B cell (primary cell): ENCODE results near the gene PHF21B. TPM values are rescaled to one million over a fixed set of nuclear protein-coding genes. Genes with fewer than 3 reads are reported as not detected.

ENCODE experiments used
- ATAC-seq: fragments of 200-7000 bp; cut with Tn5 transposase; one replicate; pipeline ENCODE4 v1.10.0; 2021; ENCODE audit warnings: low read depth, mild to moderate bottlenecking, moderate number of reproducible peaks, moderate library complexity
- CTCF ChIA-PET: fragments of 350-600 bp; sonication (Branson Sonifier 250); formaldehyde crosslinking; loops from one replicate; lab custom pipeline; 2021; ENCODE audit warnings: antibody characterized with exemption, inconsistent platforms; lab: Charles Lee
- POLR2A ChIA-PET: fragments of 350-600 bp; sonication (Branson Sonifier 250); formaldehyde crosslinking; loops from one replicate; lab custom pipeline; 2021; ENCODE audit warnings: antibody characterized with exemption; lab: Charles Lee
- DNase-seq: peaks from one replicate; pipeline ENCODE4 v3.0.0; 2013
- H2AFZ ChIP-seq: 2 replicates; pipeline ENCODE4 v1.6.1; 2012; ENCODE audit warnings: mild to moderate bottlenecking, low read depth, low read length; ENCODE audit not compliant: insufficient read depth, poor library complexity, severe bottlenecking
- H3K27ac ChIP-seq, 2 donors: 1 replicate in 1 of 2; 2 replicates in 1 of 2; pipeline ENCODE4 v1.5.1; 2012 to 2013; ENCODE audit warnings: low read length in 2 of 2, mild to moderate bottlenecking in 2 of 2, moderate library complexity in 1 of 2
- H3K27me3 ChIP-seq, 4 experiments: fragments of 200-600 bp in 1 of 4; sonication (generic) in 1 of 4; replicated peaks in 1 of 4; 1 replicate in 2 of 4; 2 replicates in 2 of 4; pipeline versions ENCODE4 v1.6.1 to v1.7.0; 2013 to 2016; ENCODE audit warnings: low read length in 3 of 4, mild to moderate bottlenecking in 2 of 4, mixed read lengths in 1 of 4, moderate library complexity in 1 of 4; ENCODE audit not compliant: insufficient read depth in 4 of 4, control insufficient read depth in 3 of 4; ENCODE audit errors: control extremely low read depth in 1 of 4
- H3K36me3 ChIP-seq, 2 experiments: replicated peaks in 1 of 2; 1 replicate in 1 of 2; 2 replicates in 1 of 2; pipeline versions ENCODE4 v1.6.1 to v1.7.1; 2013; ENCODE audit warnings: low read length in 1 of 2; ENCODE audit not compliant: insufficient read depth in 2 of 2, control insufficient read depth in 1 of 2; ENCODE audit errors: control extremely low read depth in 1 of 2, extremely low read depth in 1 of 2
- H3K4me1 ChIP-seq, 2 donors: fragments of 200-600 bp in 1 of 2; sonication (generic) in 1 of 2; 1 replicate in 1 of 2; 2 replicates in 1 of 2; pipeline versions ENCODE4 v1.5.1 to v1.6.1; 2013 to 2017; ENCODE audit warnings: low read length in 2 of 2; ENCODE audit not compliant: control insufficient read depth in 2 of 2, insufficient read depth in 2 of 2
- H3K4me2 ChIP-seq: replicated peaks from 2 replicates; pipeline ENCODE3; 2012; ENCODE audit warnings: mild to moderate bottlenecking, low read depth, low read length; ENCODE audit not compliant: poor library complexity, severe bottlenecking
- H3K4me3 ChIP-seq, 5 experiments: fragments of 200-600 bp in 1 of 5; sonication (generic) in 1 of 5; 1 replicate in 3 of 5; 2 replicates in 2 of 5; pipeline versions ENCODE4 v1.5.1 to v1.7.0; 2011 to 2016; ENCODE audit warnings: low read length in 4 of 5, mild to moderate bottlenecking in 4 of 5, low read depth in 2 of 5, control low read depth in 1 of 5, moderate library complexity in 1 of 5; ENCODE audit not compliant: insufficient read depth in 1 of 5; ENCODE audit errors: control extremely low read depth in 1 of 5, extremely low read depth in 1 of 5
- H3K79me2 ChIP-seq: fragments of 200-600 bp; sonication (generic); one replicate; pipeline ENCODE4 v1.6.0; 2016; ENCODE audit warnings: low read length; ENCODE audit not compliant: control insufficient read depth, insufficient read depth
- H3K9ac ChIP-seq: fragments of 200-600 bp; sonication (generic); 2 replicates; pipeline ENCODE4 v1.6.1; 2017; ENCODE audit warnings: mild to moderate bottlenecking, low read length, moderate library complexity
- H3K9me3 ChIP-seq, 3 donors: one replicate each; pipeline versions ENCODE4 v1.6.1 to v1.7.1; 2013; ENCODE audit warnings: low read length in 2 of 3; ENCODE audit not compliant: control insufficient read depth in 2 of 3, insufficient read depth in 1 of 3; ENCODE audit errors: control extremely low read depth in 1 of 3
- H4K20me1 ChIP-seq: 2 replicates; pipeline ENCODE4 v1.6.0; 2012; ENCODE audit warnings: mild to moderate bottlenecking, low read length; ENCODE audit not compliant: insufficient read depth, control insufficient read depth, poor library complexity, severe bottlenecking
- H3K27ac Mint-ChIP-seq: one replicate; pipeline ENCODE4 v1.8.0; 2021; ENCODE audit warnings: mixed read lengths
- H3K27me3 Mint-ChIP-seq: one replicate; pipeline ENCODE4 v1.8.0; 2021; ENCODE audit warnings: mixed read lengths
- H3K4me1 Mint-ChIP-seq: one replicate; pipeline ENCODE4 v1.8.0; 2021; ENCODE audit warnings: mixed read lengths
- H3K4me3 Mint-ChIP-seq: one replicate; pipeline ENCODE4 v1.8.0; 2021; ENCODE audit warnings: mixed read lengths
- H3K9me3 Mint-ChIP-seq: one replicate; pipeline ENCODE4 v1.8.0; 2022; ENCODE audit warnings: mixed read lengths; ENCODE audit not compliant: insufficient read depth
- EZH2 ChIP-seq: IDR thresholded peaks from 2 replicates; pipeline ENCODE4 v1.6.1; 2012; ENCODE audit warnings: borderline replicate concordance, low read depth, mild to moderate bottlenecking, moderate library complexity, low read length; ENCODE audit not compliant: insufficient read depth, poor library complexity, severe bottlenecking
- WGBS: methylation state at CpG from one replicate; pipeline ENCODE4 v1.1.5; 2013; ENCODE audit warnings: missing lambda C conversion rate; ENCODE audit not compliant: insufficient coverage; 5-methylcytosine and 5-hydroxymethylcytosine counted together
- intact Hi-C: fragments of 100-400 bp; cut with micrococcal nuclease; formaldehyde crosslinking; loops from one replicate; pipeline ENCODE4 v1.10.0; 2022
- polyA plus RNA-seq: library from polyadenylated mRNA; depleted of rRNA; stranded (reverse); fragments of >200 nt; gene quantifications from 2 replicates; pipeline ENCODE4 v1.2.3, GENCODE V29; 2012
- total RNA-seq, 2 donors: library from RNA; stranded (reverse); fragments of 120-200 nt in 1 of 2; gene quantifications; 1 replicate in 1 of 2; 2 replicates in 1 of 2; pipeline versions ENCODE4 v1.2.3 to v1.2.4, GENCODE V29; 2013 to 2022
- TF ChIP-seq, protein P1 (sequence below): fragments of 200-600 bp; IDR thresholded peaks from one replicate; pipeline ENCODE4 v1.8.0; 2022; ENCODE audit warnings: antibody characterized with exemption, mild to moderate bottlenecking

PHF21B gene
- total and polyA plus RNA-seq, 2 donors (not counting 1 experiment from before 2014, with no cell fraction given) = not detected

- Histone ChIP-seq H3K4me2 (no peak overlapping the region), H3K27me3 (peaks cover 0 to 10% (median 0%) of the 10 kb centered on the region in 4 experiments), H3K9me3 (peaks cover 0 to 23% (median 10%) of the 10 kb centered on the region in 3 donors), H3K4me1 (no peaks in the 10 kb centered on the region), H3K79me2 (no peaks in the 10 kb centered on the region), H3K36me3 (no peaks in the 10 kb centered on the region), H3K4me3 (no peak overlapping the region), H2AFZ (no peak overlapping the region), H3K9ac (no peak overlapping the region), H4K20me1 (no peaks in the 10 kb centered on the region), H3K27ac (no peak overlapping the region)
- H3K4me3 Mint-ChIP-seq = no peak overlapping the region
- CTCF ChIA-PET = no interaction called here
- 81% methylated on average over 16 of the region's 16 CpGs for WGBS
- POLR2A ChIA-PET = no interaction called here
- H3K27me3 Mint-ChIP-seq = peaks cover 20% of the 10 kb centered on the region
- TF ChIP-seq, protein P1, sequence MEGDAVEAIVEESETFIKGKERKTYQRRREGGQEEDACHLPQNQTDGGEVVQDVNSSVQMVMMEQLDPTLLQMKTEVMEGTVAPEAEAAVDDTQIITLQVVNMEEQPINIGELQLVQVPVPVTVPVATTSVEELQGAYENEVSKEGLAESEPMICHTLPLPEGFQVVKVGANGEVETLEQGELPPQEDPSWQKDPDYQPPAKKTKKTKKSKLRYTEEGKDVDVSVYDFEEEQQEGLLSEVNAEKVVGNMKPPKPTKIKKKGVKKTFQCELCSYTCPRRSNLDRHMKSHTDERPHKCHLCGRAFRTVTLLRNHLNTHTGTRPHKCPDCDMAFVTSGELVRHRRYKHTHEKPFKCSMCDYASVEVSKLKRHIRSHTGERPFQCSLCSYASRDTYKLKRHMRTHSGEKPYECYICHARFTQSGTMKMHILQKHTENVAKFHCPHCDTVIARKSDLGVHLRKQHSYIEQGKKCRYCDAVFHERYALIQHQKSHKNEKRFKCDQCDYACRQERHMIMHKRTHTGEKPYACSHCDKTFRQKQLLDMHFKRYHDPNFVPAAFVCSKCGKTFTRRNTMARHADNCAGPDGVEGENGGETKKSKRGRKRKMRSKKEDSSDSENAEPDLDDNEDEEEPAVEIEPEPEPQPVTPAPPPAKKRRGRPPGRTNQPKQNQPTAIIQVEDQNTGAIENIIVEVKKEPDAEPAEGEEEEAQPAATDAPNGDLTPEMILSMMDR = no peak
- no peak for TF ChIP-seq EZH2
- no peak overlapping the region for H3K27ac Mint-ChIP-seq
- peaks cover 13% of the 10 kb centered on the region for H3K9me3 Mint-ChIP-seq
- intact Hi-C loops = no loop called here
- DNase-seq (no peak), ATAC-seq (no peak)
- no peaks in the 10 kb centered on the region for H3K4me1 Mint-ChIP-seq
These were observed 171.3 kb downstream of the PHF21B start for GRCh38 chr22:44838316-44839016.

DNA sequence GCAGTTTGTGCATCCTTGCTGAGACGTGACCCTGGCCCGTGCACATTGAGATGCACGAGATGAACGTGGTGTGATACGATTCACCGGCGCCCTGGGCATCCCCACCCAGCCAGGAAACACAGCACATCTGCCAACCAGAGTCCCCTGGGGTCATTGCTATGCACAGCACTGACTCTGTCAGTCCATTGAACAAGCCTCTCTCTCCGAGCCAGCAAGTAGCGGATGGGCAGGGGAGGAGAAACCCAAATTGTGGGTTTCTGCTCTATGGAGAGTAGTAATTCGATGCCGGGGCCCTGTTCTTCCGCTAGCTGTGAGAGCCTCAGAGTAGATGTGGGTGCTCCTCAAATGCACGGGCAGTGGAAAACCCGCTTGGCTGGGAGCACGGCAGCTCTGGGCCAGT, 172.3 kb downstream of the PHF21B start:
- Mint-ChIP-seq H3K27me3 (peaks cover 20% of the 10 kb centered on the region), H3K4me3 (no peak overlapping the region), H3K27ac (no peak overlapping the region), H3K4me1 (no peaks in the 10 kb centered on the region), H3K9me3 (peaks cover 13% of the 10 kb centered on the region)
- no peak overlapping the region for H3K4me3 ChIP-seq
- H3K27me3 ChIP-seq = peaks cover 0 to 9% (median 0%) of the 10 kb centered on the region in 4 experiments
- H3K9me3 ChIP-seq = peaks cover 0 to 19% (median 10%) of the 10 kb centered on the region in 3 donors
- POLR2A ChIA-PET = no interaction called here
- H4K20me1 ChIP-seq = no peaks in the 10 kb centered on the region
- no peak for DNase-seq
- H2AFZ ChIP-seq = no peak overlapping the region
- no peak for ATAC-seq
- no peak overlapping the region for H3K27ac ChIP-seq
- H3K36me3 ChIP-seq = no peaks in the 10 kb centered on the region
- no peak overlapping the region for H3K9ac ChIP-seq
- 35% methylated on average over 8 of the region's 15 CpGs for WGBS
- H3K4me1 ChIP-seq = no peaks in the 10 kb centered on the region
- CTCF ChIA-PET = no interaction called here
- H3K4me2 ChIP-seq = no peak overlapping the region
- H3K79me2 ChIP-seq = no peaks in the 10 kb centered on the region
- TF ChIP-seq, protein P1 = no peak
- no peak for TF ChIP-seq EZH2
- intact Hi-C loops = no loop called here
